SK-N-SH (cell line): ENCODE measurements around the gene ZNF786. TPM values are rescaled to one million over a fixed set of nuclear protein-coding genes. Genes with fewer than 3 reads are reported as not detected.
A peak's percentile ranks its signal among the peaks of the same experiment; 100 is the strongest.

Experiments used
- CTCF ChIA-PET: fragments of 300-600, 350-600 bp; formaldehyde crosslinking; extraction: SDS; loops from one replicate; lab custom pipeline; 2021; lab: Yijun Ruan, JAX
- POLR2A ChIA-PET: fragments of 350-600 bp; sonication (Branson Sonifier 250); formaldehyde crosslinking; extraction: SDS; loops from one replicate; lab custom pipeline; 2020; ENCODE audit warnings: antibody characterized with exemption, inconsistent platforms; lab: Yijun Ruan, JAX
- DNase-seq: peaks from one replicate; pipeline ENCODE4 v3.0.0; 2012
- H2AFZ ChIP-seq: fragments of 200-600 bp; sonication (generic); 2 replicates; pipeline ENCODE4 v1.8.1; 2016; ENCODE audit warnings: antibody characterized with exemption, mild to moderate bottlenecking, low read depth
- H3F3A ChIP-seq: fragments of 200-600 bp; sonication (generic); replicated peaks from 2 replicates; pipeline ENCODE3; 2016; ENCODE audit warnings: antibody characterized with exemption, mild to moderate bottlenecking; ENCODE audit not compliant: insufficient read depth
- H3K27ac ChIP-seq, 2 experiments: fragments of 200-500 bp in 1 of 2; fragments of 200-600 bp in 1 of 2; sonication (Bioruptor generic) in 1 of 2; sonication (generic), shearing (Covaris generic) in 1 of 2; 2 replicates each; pipeline versions ENCODE4 v1.5.1 to v1.6.1; 2014 to 2016; ENCODE audit warnings: low read depth in 2 of 2, inconsistent platforms in 1 of 2, low read length in 1 of 2, mild to moderate bottlenecking in 1 of 2, mixed read lengths in 1 of 2
- H3K27me3 ChIP-seq: fragments of 200-600 bp; sonication (generic), shearing (Covaris generic); 2 replicates; pipeline ENCODE4 v1.6.1; 2016; ENCODE audit warnings: mixed run types; ENCODE audit not compliant: insufficient read depth
- H3K36me3 ChIP-seq, 2 experiments: fragments of 200-500 bp in 1 of 2; fragments of 200-600 bp in 1 of 2; sonication (Bioruptor generic) in 1 of 2; sonication (generic) in 1 of 2; replicated peaks in 1 of 2; 2 replicates each; pipeline versions ENCODE3 to v1.5.1; 2014 to 2016; ENCODE audit warnings: low read length in 1 of 2, mild to moderate bottlenecking in 1 of 2; ENCODE audit not compliant: insufficient read depth in 2 of 2, control insufficient read depth in 1 of 2
- H3K4me1 ChIP-seq, 2 experiments: fragments of 200-500 bp in 1 of 2; fragments of 200-600 bp in 1 of 2; sonication (Bioruptor generic) in 1 of 2; sonication (generic), shearing (Covaris generic) in 1 of 2; 2 replicates each; pipeline versions ENCODE4 v1.5.1 to v1.6.1; 2014 to 2016; ENCODE audit warnings: low read depth in 1 of 2, low read length in 1 of 2, mixed run types in 1 of 2; ENCODE audit not compliant: insufficient read depth in 2 of 2, control insufficient read depth in 1 of 2
- H3K4me2 ChIP-seq: fragments of 200-600 bp; sonication (generic), shearing (Covaris generic); 2 replicates; pipeline ENCODE4 v1.6.1; 2017; ENCODE audit warnings: mixed run types
- H3K4me3 ChIP-seq, 2 experiments: fragments of 200-500 bp in 1 of 2; fragments of 200-600 bp in 1 of 2; sonication (Bioruptor generic) in 1 of 2; sonication (generic), shearing (Covaris generic) in 1 of 2; 2 replicates each; pipeline versions ENCODE4 v1.5.1 to v1.8.1; 2014 to 2016; ENCODE audit warnings: low read depth in 2 of 2, inconsistent platforms in 1 of 2, low read length in 1 of 2, mild to moderate bottlenecking in 1 of 2, mixed read lengths in 1 of 2, moderate library complexity in 1 of 2
- H3K79me2 ChIP-seq: fragments of 200-600 bp; sonication (generic); 2 replicates; pipeline ENCODE4 v1.8.1; 2017; ENCODE audit warnings: mild to moderate bottlenecking; ENCODE audit not compliant: insufficient read depth
- H3K9ac ChIP-seq: fragments of 200-600 bp; sonication (generic); 2 replicates; pipeline ENCODE4 v1.6.1; 2017; ENCODE audit warnings: mixed run types
- H3K9me2 ChIP-seq: fragments of 200-600 bp; sonication (generic); 2 replicates; pipeline ENCODE4 v1.6.1; 2017; ENCODE audit warnings: mixed run types
- H3K9me3 ChIP-seq: fragments of 200-600 bp; sonication (generic); 2 replicates; pipeline ENCODE4 v1.6.1; 2017; ENCODE audit warnings: mixed run types, mild to moderate bottlenecking, moderate library complexity
- H4K20me1 ChIP-seq: fragments of 200-600 bp; sonication (generic); 2 replicates; pipeline ENCODE4 v1.6.1; 2017; ENCODE audit warnings: mild to moderate bottlenecking, mixed run types; ENCODE audit not compliant: insufficient read depth
- RFX5 ChIP-seq: IDR thresholded peaks from 2 replicates; pipeline ENCODE4 v1.6.1; 2012; ENCODE audit warnings: mild to moderate bottlenecking, improper control_type of control experiment, low read length
- SIN3A ChIP-seq: IDR thresholded peaks from 2 replicates; pipeline ENCODE4 v1.6.1; 2012; ENCODE audit warnings: low read depth, mild to moderate bottlenecking, low read length, moderate library complexity, borderline replicate concordance
- TEAD4 ChIP-seq: IDR thresholded peaks from 2 replicates; pipeline ENCODE4 v1.4.0; 2012; ENCODE audit warnings: mild to moderate bottlenecking, borderline replicate concordance; ENCODE audit not compliant: insufficient read depth
- YY1 ChIP-seq: IDR thresholded peaks from 2 replicates; pipeline ENCODE4 v1.4.0; 2012; ENCODE audit warnings: low read depth, mild to moderate bottlenecking
- WGBS: methylation state at CpG from one replicate; pipeline ENCODE4 v1.1.6; 2017; ENCODE audit warnings: low lambda C conversion rate; 5-methylcytosine and 5-hydroxymethylcytosine counted together
- polyA plus RNA-seq, 3 experiments: library from polyadenylated mRNA; depleted of rRNA; stranded (reverse); fragments of >200 nt; gene quantifications; 2 replicates each; pipeline ENCODE4 v1.2.3, GENCODE V29; 2012
- TF ChIP-seq, protein P1 (sequence below): IDR thresholded peaks from 2 replicates; pipeline ENCODE4 v1.4.0; 2012; ENCODE audit warnings: low read depth, borderline replicate concordance
- TF ChIP-seq, protein P2 (sequence below): IDR thresholded peaks from 2 replicates; pipeline ENCODE4 v1.6.1; 2012; ENCODE audit warnings: mild to moderate bottlenecking, low read depth, low read length, moderate library complexity
- TF ChIP-seq, protein P3 (sequence below): IDR thresholded peaks from 2 replicates; pipeline ENCODE4 v1.4.0; 2012; ENCODE audit warnings: low read depth
- TF ChIP-seq, protein P4 (sequence below): IDR thresholded peaks from 2 replicates; pipeline ENCODE4; 2012

The ZNF786 gene
- polyA plus RNA-seq, 1 of the 3 experiments (the other 2 are of a cell fraction): 5.0 TPM

DNA sequence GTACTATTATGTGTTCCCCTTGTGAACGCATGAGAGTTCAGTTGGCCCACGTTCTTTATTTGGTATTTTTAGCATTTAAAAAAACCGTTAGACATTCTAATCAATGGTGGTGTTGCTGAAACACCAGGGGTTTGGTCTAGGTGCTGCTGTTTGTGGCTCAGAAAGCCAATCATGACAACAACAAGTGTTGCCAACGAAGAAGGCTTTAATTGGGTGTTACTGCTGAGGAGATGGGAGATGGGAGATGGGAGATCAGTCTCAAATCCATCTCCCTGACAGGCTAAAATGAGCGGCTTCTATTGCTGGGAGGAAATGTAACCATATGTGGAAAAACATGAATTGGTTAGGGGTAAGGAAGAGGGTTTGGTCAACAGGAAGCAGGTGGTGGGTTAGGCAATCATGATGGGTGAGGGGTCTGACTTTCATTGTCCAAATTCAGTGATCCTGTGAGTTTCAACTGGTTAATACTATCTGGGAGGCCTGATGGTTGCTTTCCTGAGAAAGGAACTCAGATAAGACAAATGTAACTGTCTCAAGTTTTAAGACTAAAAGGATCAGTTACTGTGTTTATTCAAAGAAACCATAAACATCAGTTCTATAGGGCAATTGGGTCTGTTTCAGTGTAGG lies 40.2 kb upstream of the ZNF786 start (continued):
- TF ChIP-seq, protein P1, sequence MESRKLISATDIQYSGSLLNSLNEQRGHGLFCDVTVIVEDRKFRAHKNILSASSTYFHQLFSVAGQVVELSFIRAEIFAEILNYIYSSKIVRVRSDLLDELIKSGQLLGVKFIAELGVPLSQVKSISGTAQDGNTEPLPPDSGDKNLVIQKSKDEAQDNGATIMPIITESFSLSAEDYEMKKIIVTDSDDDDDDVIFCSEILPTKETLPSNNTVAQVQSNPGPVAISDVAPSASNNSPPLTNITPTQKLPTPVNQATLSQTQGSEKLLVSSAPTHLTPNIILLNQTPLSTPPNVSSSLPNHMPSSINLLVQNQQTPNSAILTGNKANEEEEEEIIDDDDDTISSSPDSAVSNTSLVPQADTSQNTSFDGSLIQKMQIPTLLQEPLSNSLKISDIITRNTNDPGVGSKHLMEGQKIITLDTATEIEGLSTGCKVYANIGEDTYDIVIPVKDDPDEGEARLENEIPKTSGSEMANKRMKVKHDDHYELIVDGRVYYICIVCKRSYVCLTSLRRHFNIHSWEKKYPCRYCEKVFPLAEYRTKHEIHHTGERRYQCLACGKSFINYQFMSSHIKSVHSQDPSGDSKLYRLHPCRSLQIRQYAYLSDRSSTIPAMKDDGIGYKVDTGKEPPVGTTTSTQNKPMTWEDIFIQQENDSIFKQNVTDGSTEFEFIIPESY: no peak
- TF ChIP-seq, all 33 proteins: peak for 0

DNA sequence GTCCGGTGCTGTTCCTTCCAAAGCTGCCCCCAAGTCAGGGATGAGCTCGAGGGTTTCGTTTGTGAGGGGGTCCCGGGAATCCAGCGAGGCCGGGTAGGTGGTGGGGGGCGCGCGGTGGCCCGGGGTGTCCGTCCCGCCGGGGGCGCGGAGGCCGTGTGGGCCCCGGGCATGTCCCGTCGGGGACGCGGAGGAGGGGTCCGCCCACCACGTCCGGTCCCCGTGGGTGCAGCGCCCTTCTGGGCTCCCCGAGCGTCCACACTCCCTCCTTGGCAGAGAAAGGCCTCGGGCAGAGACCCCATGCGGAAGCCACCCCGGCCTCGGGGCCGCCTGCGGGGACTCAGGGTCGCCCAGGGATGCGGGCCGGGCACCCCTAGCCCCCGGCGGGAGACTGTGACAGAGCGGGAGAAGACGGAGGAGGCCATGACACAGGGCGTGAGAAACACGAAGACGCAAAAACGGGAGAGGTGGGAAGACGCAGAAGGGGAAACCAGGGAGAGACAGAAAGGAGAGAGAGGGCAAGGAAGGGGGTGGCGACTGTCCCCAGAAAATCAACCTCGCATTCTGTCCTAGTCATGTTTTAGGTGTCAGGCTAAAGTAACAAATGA lies 36.2 kb upstream of the ZNF786 start:
- Histone ChIP-seq H3K4me1 (peaks cover 8% of the 10 kb centered on the region in 2 experiments; a peak in 3 of 4 replicates), H3K27ac (peak overlapping the region; percentile 83 to 90), H3K4me3 (peak overlapping the region; percentile 60 to 96), H3K36me3 (peaks cover 11 to 30% of the 10 kb centered on the region in 2 experiments), H3K79me2 (peaks cover 48% of the 10 kb centered on the region), H3F3A (peaks cover 17% of the 10 kb centered on the region), H3K9me3 (peaks cover 12% of the 10 kb centered on the region; the same call in 1 of the 2 replicates), H3K27me3 (no peaks in the 10 kb centered on the region), H2AFZ (peak overlapping the region; percentile 77), H3K4me2 (peak overlapping the region; percentile 97), H4K20me1 (no peaks in the 10 kb centered on the region), H3K9me2 (no peaks in the 10 kb centered on the region), H3K9ac (peak overlapping the region; percentile 96)
- POLR2A ChIA-PET: interaction anchor here (0.8 to 3.6 kb wide), 3 partner anchors 20 to 97 kb away, joined by 3 to 37 read pairs (median 7); partner anchors contain the start of gene ZNF398
- CTCF ChIA-PET: interaction anchor here (0.6 to 7.1 kb wide), 36 partner anchors 9 to 367 kb away, joined by 3 to 73 read pairs (median 4); partner anchors contain the start of genes ZNF282, ZNF398 and ZNF783
- TF ChIP-seq, protein P2, sequence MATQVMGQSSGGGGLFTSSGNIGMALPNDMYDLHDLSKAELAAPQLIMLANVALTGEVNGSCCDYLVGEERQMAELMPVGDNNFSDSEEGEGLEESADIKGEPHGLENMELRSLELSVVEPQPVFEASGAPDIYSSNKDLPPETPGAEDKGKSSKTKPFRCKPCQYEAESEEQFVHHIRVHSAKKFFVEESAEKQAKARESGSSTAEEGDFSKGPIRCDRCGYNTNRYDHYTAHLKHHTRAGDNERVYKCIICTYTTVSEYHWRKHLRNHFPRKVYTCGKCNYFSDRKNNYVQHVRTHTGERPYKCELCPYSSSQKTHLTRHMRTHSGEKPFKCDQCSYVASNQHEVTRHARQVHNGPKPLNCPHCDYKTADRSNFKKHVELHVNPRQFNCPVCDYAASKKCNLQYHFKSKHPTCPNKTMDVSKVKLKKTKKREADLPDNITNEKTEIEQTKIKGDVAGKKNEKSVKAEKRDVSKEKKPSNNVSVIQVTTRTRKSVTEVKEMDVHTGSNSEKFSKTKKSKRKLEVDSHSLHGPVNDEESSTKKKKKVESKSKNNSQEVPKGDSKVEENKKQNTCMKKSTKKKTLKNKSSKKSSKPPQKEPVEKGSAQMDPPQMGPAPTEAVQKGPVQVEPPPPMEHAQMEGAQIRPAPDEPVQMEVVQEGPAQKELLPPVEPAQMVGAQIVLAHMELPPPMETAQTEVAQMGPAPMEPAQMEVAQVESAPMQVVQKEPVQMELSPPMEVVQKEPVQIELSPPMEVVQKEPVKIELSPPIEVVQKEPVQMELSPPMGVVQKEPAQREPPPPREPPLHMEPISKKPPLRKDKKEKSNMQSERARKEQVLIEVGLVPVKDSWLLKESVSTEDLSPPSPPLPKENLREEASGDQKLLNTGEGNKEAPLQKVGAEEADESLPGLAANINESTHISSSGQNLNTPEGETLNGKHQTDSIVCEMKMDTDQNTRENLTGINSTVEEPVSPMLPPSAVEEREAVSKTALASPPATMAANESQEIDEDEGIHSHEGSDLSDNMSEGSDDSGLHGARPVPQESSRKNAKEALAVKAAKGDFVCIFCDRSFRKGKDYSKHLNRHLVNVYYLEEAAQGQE: 0 out of 2 replicates have a peak, but pooled peaks have one; percentile 8
- TF ChIP-seq TEAD4: 0 out of 2 replicates have a peak, but pooled peaks have one; percentile 7
- TF ChIP-seq RFX5: no peak
- TF ChIP-seq YY1: peak; percentile 77
- TF ChIP-seq SIN3A: no peak
- TF ChIP-seq, protein P3, sequence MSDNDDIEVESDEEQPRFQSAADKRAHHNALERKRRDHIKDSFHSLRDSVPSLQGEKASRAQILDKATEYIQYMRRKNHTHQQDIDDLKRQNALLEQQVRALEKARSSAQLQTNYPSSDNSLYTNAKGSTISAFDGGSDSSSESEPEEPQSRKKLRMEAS: peak; percentile 81
- TF ChIP-seq, protein P4, sequence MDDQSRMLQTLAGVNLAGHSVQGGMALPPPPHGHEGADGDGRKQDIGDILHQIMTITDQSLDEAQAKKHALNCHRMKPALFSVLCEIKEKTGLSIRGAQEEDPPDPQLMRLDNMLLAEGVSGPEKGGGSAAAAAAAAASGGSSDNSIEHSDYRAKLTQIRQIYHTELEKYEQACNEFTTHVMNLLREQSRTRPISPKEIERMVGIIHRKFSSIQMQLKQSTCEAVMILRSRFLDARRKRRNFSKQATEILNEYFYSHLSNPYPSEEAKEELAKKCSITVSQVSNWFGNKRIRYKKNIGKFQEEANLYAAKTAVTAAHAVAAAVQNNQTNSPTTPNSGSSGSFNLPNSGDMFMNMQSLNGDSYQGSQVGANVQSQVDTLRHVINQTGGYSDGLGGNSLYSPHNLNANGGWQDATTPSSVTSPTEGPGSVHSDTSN: 0 out of 2 replicates have a peak, but pooled peaks have one; percentile 2
- DNase-seq: peak; percentile 91
- under 1% methylated on average over 35 of the region's 48 CpGs for WGBS
